H1 (cell line): ENCODE measurements around the gene SCAMP3. TPM values are rescaled to one million over a fixed set of nuclear protein-coding genes. Genes with fewer than 3 reads are reported as not detected.

Source experiments
- CTCF ChIA-PET: fragments of 300-600 bp; sonication (Branson Sonifier 250); formaldehyde crosslinking; loops from one replicate; lab custom pipeline; 2021; ENCODE audit not compliant: partially characterized antibody; lab: Charles Lee
- POLR2A ChIA-PET: fragments of 300-600 bp; sonication (Branson Sonifier 250); formaldehyde crosslinking; loops from one replicate; lab custom pipeline; 2021; ENCODE audit warnings: inconsistent platforms; ENCODE audit not compliant: partially characterized antibody; lab: Charles Lee
- DNase-seq, 2 experiments: peaks; one replicate each; pipeline versions ENCODE4 v3.0.0 to v3.0.0-alpha.2; 2010 to 2022; ENCODE audit warnings: low spot score in 2 of 2, low read depth in 1 of 2, mixed read lengths in 1 of 2
- FAIRE-seq: peaks from 2 replicates; lab custom pipeline; 2011; peaks lifted over from hg19 to GRCh38; lab: Jason Lieb, UNC
- H2AFZ ChIP-seq: 2 replicates; pipeline ENCODE4 v1.8.1; 2012; ENCODE audit warnings: low read length, inconsistent platforms
- H2AK5ac ChIP-seq: 2 replicates; pipeline ENCODE4 v1.6.1; 2013; ENCODE audit warnings: low read depth, low read length
- H2BK120ac ChIP-seq: replicated peaks from 2 replicates; pipeline ENCODE3; 2013; ENCODE audit warnings: low read depth, low read length, inconsistent platforms
- H2BK12ac ChIP-seq: 2 replicates; pipeline ENCODE4 v1.6.1; 2013; ENCODE audit warnings: low read depth, low read length
- H2BK15ac ChIP-seq: 2 replicates; pipeline ENCODE4 v1.6.1; 2013; ENCODE audit warnings: low read length
- H2BK20ac ChIP-seq: 2 replicates; pipeline ENCODE4 v1.6.1; 2013; ENCODE audit warnings: low read length
- H2BK5ac ChIP-seq: 2 replicates; pipeline ENCODE4 v1.6.1; 2013; ENCODE audit warnings: low read depth, low read length
- H3K14ac ChIP-seq: 2 replicates; pipeline ENCODE4 v1.6.1; 2013; ENCODE audit warnings: inconsistent platforms; ENCODE audit not compliant: insufficient read length
- H3K18ac ChIP-seq: 2 replicates; pipeline ENCODE4 v1.6.1; 2013; ENCODE audit warnings: low read length; ENCODE audit errors: extremely low read depth
- H3K23ac ChIP-seq: 2 replicates; pipeline ENCODE4 v1.6.1; 2013; ENCODE audit warnings: inconsistent platforms; ENCODE audit not compliant: insufficient read length
- H3K23me2 ChIP-seq: 2 replicates; pipeline ENCODE4 v1.6.1; 2013; ENCODE audit warnings: low read depth, low read length
- H3K27ac ChIP-seq: 2 replicates; pipeline ENCODE4 v1.6.1; 2011; ENCODE audit warnings: low read depth, low read length, inconsistent platforms
- H3K27me3 ChIP-seq, 4 experiments: replicated peaks in 1 of 4; 1 replicate in 1 of 4; 2 replicates in 3 of 4; pipeline versions ENCODE4 v1.6.1 to v1.8.1; 2011 to 2013; ENCODE audit warnings: low read length in 3 of 4, mild to moderate bottlenecking in 3 of 4, inconsistent platforms in 2 of 4, mixed read lengths in 2 of 4, moderate library complexity in 1 of 4; ENCODE audit not compliant: control insufficient read depth in 3 of 4, insufficient read depth in 3 of 4; ENCODE audit errors: extremely low read depth in 1 of 4
- H3K36me3 ChIP-seq, 4 experiments: 2 replicates each; pipeline versions ENCODE4 v1.6.1 to v1.8.1; 2011 to 2013; ENCODE audit warnings: mild to moderate bottlenecking in 4 of 4, low read length in 3 of 4, moderate library complexity in 2 of 4, control low read depth in 1 of 4, inconsistent platforms in 1 of 4; ENCODE audit not compliant: insufficient read depth in 4 of 4, control insufficient read depth in 2 of 4
- H3K4ac ChIP-seq: replicated peaks from 2 replicates; pipeline ENCODE3; 2013; ENCODE audit warnings: low read length, low read depth, mixed read lengths, inconsistent platforms; ENCODE audit not compliant: insufficient read length
- H3K4me1 ChIP-seq, 4 experiments: replicated peaks in 1 of 4; 1 replicate in 1 of 4; 2 replicates in 3 of 4; pipeline versions ENCODE4 v1.6.1 to v1.8.1; 2011 to 2013; ENCODE audit warnings: low read length in 3 of 4, inconsistent platforms in 2 of 4, mixed read lengths in 1 of 4; ENCODE audit not compliant: insufficient read depth in 4 of 4, control insufficient read depth in 3 of 4
- H3K4me2 ChIP-seq, 2 experiments: 2 replicates each; pipeline versions ENCODE4 v1.6.1 to v1.8.1; 2011 to 2013; ENCODE audit warnings: low read depth in 2 of 2, low read length in 2 of 2, control low read depth in 1 of 2, inconsistent platforms in 1 of 2, mild to moderate bottlenecking in 1 of 2; ENCODE audit not compliant: insufficient read depth in 1 of 2
- H3K4me3 ChIP-seq, 4 experiments: fragments of 200-600, 300-600 bp in 1 of 4; sonication (generic), shearing (Covaris generic), sonication (Bioruptor Twin) in 1 of 4; 2 replicates each; pipeline versions ENCODE4 v1.5.1 to v1.8.1; 2011 to 2016; ENCODE audit warnings: low read length in 4 of 4, low read depth in 3 of 4, control low read depth in 2 of 4, inconsistent platforms in 2 of 4, mild to moderate bottlenecking in 2 of 4, mixed read lengths in 1 of 4, moderate library complexity in 1 of 4; ENCODE audit not compliant: insufficient read depth in 2 of 4; ENCODE audit errors: extremely low read depth in 1 of 4
- H3K56ac ChIP-seq: replicated peaks from 2 replicates; pipeline ENCODE3; 2013; ENCODE audit warnings: low read depth, mild to moderate bottlenecking, mixed read lengths, low read length, inconsistent platforms; ENCODE audit not compliant: insufficient read length
- H3K79me1 ChIP-seq: 2 replicates; pipeline ENCODE4 v1.6.1; 2013; ENCODE audit warnings: low read depth, low read length, control low read depth
- H3K79me2 ChIP-seq, 2 experiments: 2 replicates each; pipeline versions ENCODE4 v1.6.1 to v1.8.1; 2012 to 2013; ENCODE audit warnings: low read length in 2 of 2, mild to moderate bottlenecking in 2 of 2, inconsistent platforms in 1 of 2; ENCODE audit not compliant: insufficient read depth in 2 of 2, control insufficient read depth in 1 of 2
- H3K9ac ChIP-seq, 4 experiments: replicated peaks in 1 of 4; 1 replicate in 1 of 4; 2 replicates in 3 of 4; pipeline versions ENCODE4 v1.6.1 to v1.8.1; 2011 to 2013; ENCODE audit warnings: low read depth in 3 of 4, low read length in 3 of 4, control low read depth in 2 of 4, mild to moderate bottlenecking in 2 of 4, moderate library complexity in 2 of 4, inconsistent platforms in 1 of 4; ENCODE audit errors: extremely low read depth in 1 of 4
- H3K9me3 ChIP-seq, 2 experiments: 2 replicates each; pipeline versions ENCODE4 v1.6.1 to v1.8.1; 2012 to 2013; ENCODE audit warnings: mild to moderate bottlenecking in 2 of 2, moderate library complexity in 2 of 2, control low read depth in 1 of 2, inconsistent platforms in 1 of 2, low read depth in 1 of 2, low read length in 1 of 2, mixed read lengths in 1 of 2; ENCODE audit not compliant: insufficient read depth in 2 of 2
- H4K20me1 ChIP-seq, 2 experiments: replicated peaks in 1 of 2; 2 replicates each; pipeline versions ENCODE3 to v1.8.1; 2011 to 2013; ENCODE audit warnings: inconsistent platforms in 2 of 2, low read length in 2 of 2, mild to moderate bottlenecking in 1 of 2; ENCODE audit not compliant: insufficient read depth in 2 of 2, control insufficient read depth in 1 of 2
- H4K5ac ChIP-seq: 2 replicates; pipeline ENCODE4 v1.6.1; 2013; ENCODE audit warnings: low read length, low read depth, mixed read lengths, inconsistent platforms; ENCODE audit not compliant: insufficient read length
- H4K8ac ChIP-seq: 2 replicates; pipeline ENCODE4 v1.8.0; 2013; ENCODE audit warnings: mild to moderate bottlenecking, moderate library complexity, low read length, inconsistent platforms; ENCODE audit not compliant: insufficient read depth; ENCODE audit errors: extremely low read depth
- H4K91ac ChIP-seq: replicated peaks from 2 replicates; pipeline ENCODE3; 2013; ENCODE audit warnings: low read length, mixed read lengths, inconsistent platforms; ENCODE audit not compliant: insufficient read length
- BCL11A ChIP-seq, 2 experiments: IDR thresholded peaks; one replicate each; pipeline ENCODE4 v1.6.1; 2011; ENCODE audit warnings: low read depth in 2 of 2, low read length in 2 of 2, mild to moderate bottlenecking in 2 of 2
- GTF2F1 ChIP-seq: IDR thresholded peaks from 2 replicates; pipeline ENCODE4 v1.6.1; 2012; ENCODE audit warnings: low read depth, low read length, improper control_type of control experiment, borderline replicate concordance
- JUN ChIP-seq: IDR thresholded peaks from 2 replicates; pipeline ENCODE4 v1.6.1; 2011; ENCODE audit warnings: low read depth, mild to moderate bottlenecking, improper control_type of control experiment, low read length
- KDM4A ChIP-seq: IDR thresholded peaks from one replicate; pipeline ENCODE4 v1.7.1; 2012; ENCODE audit warnings: low read depth, mild to moderate bottlenecking, moderate library complexity, low read length, inconsistent platforms; ENCODE audit not compliant: severe bottlenecking
- KDM5A ChIP-seq: fragments of 200-600 bp; IDR thresholded peaks from 2 replicates; pipeline ENCODE4 v1.7.1; 2012; ENCODE audit warnings: mild to moderate bottlenecking, low read length, inconsistent platforms, mixed read lengths
- NRF1 ChIP-seq: IDR thresholded peaks from 2 replicates; pipeline ENCODE4 v1.6.1; 2011; ENCODE audit warnings: mild to moderate bottlenecking, low read depth, low read length, improper control_type of control experiment
- RAD21 ChIP-seq, 2 experiments: IDR thresholded peaks in 1 of 2; conservative IDR thresholded peaks in 1 of 2; 2 replicates each; pipeline ENCODE4 v1.6.1; 2011; ENCODE audit warnings: low read depth in 2 of 2, low read length in 2 of 2, improper control_type of control experiment in 1 of 2, inconsistent platforms in 1 of 2, mild to moderate bottlenecking in 1 of 2, moderate library complexity in 1 of 2
- SRF ChIP-seq: IDR thresholded peaks from 2 replicates; pipeline ENCODE4 v1.6.1; 2011; ENCODE audit warnings: mild to moderate bottlenecking, low read depth, low read length, moderate library complexity
- TAF7 ChIP-seq: optimal IDR thresholded peaks from 2 replicates; pipeline ENCODE3; 2011; ENCODE audit warnings: low read depth, mild to moderate bottlenecking, inconsistent platforms, low read length, moderate library complexity, borderline replicate concordance
- YY1 ChIP-seq: IDR thresholded peaks from 2 replicates; pipeline ENCODE4 v1.6.1; 2011; ENCODE audit warnings: low read depth, mild to moderate bottlenecking, low read length
- WGBS, 2 experiments: shearing (Covaris generic) in 1 of 2; methylation state at CpG; one replicate each; pipeline versions ENCODE4 v1.1.6 to v1.1.7; 2013 to 2015; ENCODE audit warnings: low lambda C conversion rate in 2 of 2, mixed read lengths in 2 of 2, inconsistent platforms in 1 of 2, low coverage in 1 of 2, missing lambda C conversion rate in 1 of 2; ENCODE audit not compliant: insufficient replicate concordance in 2 of 2, insufficient coverage in 1 of 2, insufficient read length in 1 of 2; ENCODE audit errors: extremely low coverage in 1 of 2, missing lambda C conversion rate in 1 of 2; 5-methylcytosine and 5-hydroxymethylcytosine counted together
- polyA plus RNA-seq, 7 experiments: library from polyadenylated mRNA; depleted of rRNA in 3 of 7; stranded (reverse) in 5 of 7; unstranded in 2 of 7; fragments of >200 nt in 5 of 7; fragments of 200-250 nt in 2 of 7; gene quantifications; 1 replicate in 5 of 7; 2 replicates in 1 of 7; 4 replicates in 1 of 7; pipeline versions ENCODE4 v1.2.1 to v1.2.3, GENCODE V29; 2011 to 2013; ENCODE audit warnings: missing spikeins in 2 of 7, mixed read lengths in 2 of 7
- total RNA-seq: library from RNA; stranded (reverse); fragmentation: NEBNext Ultra II Directional; extraction: Animal tissue kit (Norgen Biotek cat#: 25700); gene quantifications from 2 replicates; pipeline ENCODE4 v1.2.1, GENCODE V29; 2021

SCAMP3 gene
- total and polyA plus RNA-seq, 2 of the 8 experiments (the other 6 are each of a cell fraction or from before 2014, with no cell fraction given): 48.9 to 143 TPM

DNA sequence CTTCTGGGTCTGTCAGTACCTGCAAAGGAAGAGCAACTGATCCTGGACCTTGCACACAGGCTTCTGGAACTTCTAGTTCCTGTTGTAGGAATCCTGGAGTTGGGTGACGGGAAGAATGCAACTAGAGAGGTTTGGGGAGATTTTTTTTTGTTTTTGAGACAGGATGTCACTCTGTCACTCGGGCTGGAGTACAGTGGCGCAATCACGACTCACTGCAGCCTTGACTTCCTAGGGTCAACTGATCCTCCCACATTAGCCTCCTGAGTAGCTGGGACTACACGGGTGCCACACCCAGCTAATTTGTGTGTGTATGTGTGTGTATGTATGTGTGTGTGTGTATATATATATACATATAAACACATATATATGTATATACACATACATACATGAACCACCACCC lies 25.7 kb downstream of the SCAMP3 start:
- Histone ChIP-seq H3K79me1 (no peaks in the 10 kb centered on the region), H3K36me3 (no peaks in the 10 kb centered on the region; a peak in 1 of 8 replicates), H2BK120ac (no peak overlapping the region), H3K9ac (no peak overlapping the region), H3K14ac (no peak overlapping the region), H3K27ac (no peak overlapping the region), H3K56ac (no peak overlapping the region), H4K5ac (no peak overlapping the region), H3K9me3 (no peaks in the 10 kb centered on the region)
- FAIRE-seq: no peak
- POLR2A ChIA-PET: interaction anchor here (1.0 kb wide), 1 partner anchor 8 kb away, joined by 3 read pairs; no protein-coding TSS in a partner anchor
- no peak for DNase-seq
- TF ChIP-seq KDM4A (no peak), KDM5A (no peak), NRF1 (no peak), BCL11A (IDR thresholded peaks at IDR 0.05; ENCODE audit: low read depth in 2 of 2, low read length in 2 of 2) (no peak), RAD21 (IDR thresholded peaks at IDR 0.05 in 1 of 2, conservative IDR thresholded peaks at IDR 0.05 in 1 of 2; ENCODE audit: low read depth in 2 of 2, low read length in 2 of 2) (no peak), TAF7 (no peak), JUN (no peak), GTF2F1 (no peak), YY1 (no peak), SRF (no peak)
- TF ChIP-seq, all 59 proteins: peak for 0
- Histone ChIP-seq H2BK5ac (no peak overlapping the region), H2BK15ac (no peak overlapping the region), H4K91ac (no peak overlapping the region), H2AK5ac (no peak overlapping the region), H2BK20ac (no peak overlapping the region), H3K23ac (no peak overlapping the region), H3K4me2 (no peak overlapping the region), H3K18ac (no peak overlapping the region), H3K23me2 (no peaks in the 10 kb centered on the region), H2AFZ (no peak overlapping the region), H3K4me1 (no peaks in the 10 kb centered on the region), H4K8ac (no peak overlapping the region), H3K79me2 (no peaks in the 10 kb centered on the region), H3K27me3 (no peaks in the 10 kb centered on the region), H3K4ac (no peak overlapping the region), H4K20me1 (no peaks in the 10 kb centered on the region), H3K4me3 (no peak overlapping the region), H2BK12ac (no peak overlapping the region)
- CTCF ChIA-PET: interaction anchor here (0.6 to 1.0 kb wide), 2 partner anchors 14 to 89 kb away, joined by 3 to 6 read pairs; no protein-coding TSS in a partner anchor
- WGBS, 2 experiments: 93% methylated on average over 5 of the region's 5 CpGs; no CpG with 5 or more reads in 1 of the 2 experiments
